DND-41 (cell line): ENCODE measurements around the gene RPS27L.

ENCODE experiments used
- EZH2 ChIP-seq: IDR thresholded peaks from 3 replicates; pipeline ENCODE4 v1.6.1; 2012; ENCODE audit warnings: borderline replicate concordance, low read depth, mild to moderate bottlenecking, moderate library complexity, low read length, inconsistent platforms; ENCODE audit not compliant: severe bottlenecking
- TF ChIP-seq, protein P1 (sequence below): IDR thresholded peaks from 2 replicates; pipeline ENCODE4 v1.5.1; 2012; ENCODE audit warnings: borderline replicate concordance, low read length, moderate library complexity, mild to moderate bottlenecking; ENCODE audit not compliant: poor library complexity, severe bottlenecking; ENCODE audit errors: extremely low read depth

DNA sequence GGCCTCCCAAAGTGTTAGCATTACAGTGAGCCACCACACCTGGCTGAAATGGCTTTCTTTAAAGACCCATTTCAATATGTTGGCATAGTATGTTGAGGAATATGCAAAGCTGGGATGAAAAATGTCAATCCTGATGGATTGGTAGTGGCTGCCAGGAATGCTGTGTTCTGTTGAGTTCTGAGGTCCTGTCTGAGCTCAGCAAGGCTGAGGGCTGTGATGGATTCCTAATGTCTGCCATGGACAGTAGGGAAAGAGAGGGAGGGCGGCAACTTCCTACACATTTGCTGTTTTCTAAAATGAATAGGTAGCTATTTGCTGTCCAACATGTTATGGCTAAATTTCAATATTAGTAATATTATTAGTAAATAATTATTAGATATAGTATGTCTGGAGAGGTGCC lies 40.3 kb upstream of the RPS27L start:
- TF ChIP-seq, protein P1, sequence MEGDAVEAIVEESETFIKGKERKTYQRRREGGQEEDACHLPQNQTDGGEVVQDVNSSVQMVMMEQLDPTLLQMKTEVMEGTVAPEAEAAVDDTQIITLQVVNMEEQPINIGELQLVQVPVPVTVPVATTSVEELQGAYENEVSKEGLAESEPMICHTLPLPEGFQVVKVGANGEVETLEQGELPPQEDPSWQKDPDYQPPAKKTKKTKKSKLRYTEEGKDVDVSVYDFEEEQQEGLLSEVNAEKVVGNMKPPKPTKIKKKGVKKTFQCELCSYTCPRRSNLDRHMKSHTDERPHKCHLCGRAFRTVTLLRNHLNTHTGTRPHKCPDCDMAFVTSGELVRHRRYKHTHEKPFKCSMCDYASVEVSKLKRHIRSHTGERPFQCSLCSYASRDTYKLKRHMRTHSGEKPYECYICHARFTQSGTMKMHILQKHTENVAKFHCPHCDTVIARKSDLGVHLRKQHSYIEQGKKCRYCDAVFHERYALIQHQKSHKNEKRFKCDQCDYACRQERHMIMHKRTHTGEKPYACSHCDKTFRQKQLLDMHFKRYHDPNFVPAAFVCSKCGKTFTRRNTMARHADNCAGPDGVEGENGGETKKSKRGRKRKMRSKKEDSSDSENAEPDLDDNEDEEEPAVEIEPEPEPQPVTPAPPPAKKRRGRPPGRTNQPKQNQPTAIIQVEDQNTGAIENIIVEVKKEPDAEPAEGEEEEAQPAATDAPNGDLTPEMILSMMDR: no peak
- no peak for TF ChIP-seq EZH2
